Osteoblast (primary cell): Measurements from ENCODE around the gene GNS. TPM values are rescaled to one million over a fixed set of nuclear protein-coding genes. Genes with fewer than 3 reads are reported as not detected.
A peak's percentile ranks its signal among the peaks of the same experiment; 100 is the strongest.

Experiments used
- DNase-seq: peaks from one replicate; pipeline ENCODE4 v3.0.0; 2011; ENCODE audit warnings: low spot score, mixed read lengths; ENCODE audit not compliant: insufficient read length; ENCODE audit errors: missing footprints
- H2AFZ ChIP-seq: 2 replicates; pipeline ENCODE4 v1.6.0; 2011; ENCODE audit warnings: mild to moderate bottlenecking, low read length
- H3K27ac ChIP-seq: 2 replicates; pipeline ENCODE4 v1.5.1; 2011; ENCODE audit warnings: mild to moderate bottlenecking, low read depth, low read length, moderate library complexity
- H3K27me3 ChIP-seq: 2 replicates; pipeline ENCODE4 v1.6.0; 2012; ENCODE audit warnings: mild to moderate bottlenecking, control low read depth, inconsistent platforms, low read length, moderate library complexity; ENCODE audit not compliant: insufficient read depth
- H3K36me3 ChIP-seq: 2 replicates; pipeline ENCODE4 v1.5.1; 2011; ENCODE audit warnings: mild to moderate bottlenecking, low read length, control low read depth, moderate library complexity; ENCODE audit not compliant: insufficient read depth
- H3K4me1 ChIP-seq: 2 replicates; pipeline ENCODE4 v1.5.1; 2011; ENCODE audit warnings: mild to moderate bottlenecking, low read length, control low read depth, moderate library complexity; ENCODE audit not compliant: insufficient read depth
- H3K4me2 ChIP-seq: 2 replicates; pipeline ENCODE4 v1.6.0; 2011; ENCODE audit warnings: mild to moderate bottlenecking, low read length; ENCODE audit not compliant: insufficient read depth
- H3K4me3 ChIP-seq: fragments of 200-600 bp; sonication (generic); 3 replicates; pipeline ENCODE4 v1.5.1; 2012; ENCODE audit warnings: mild to moderate bottlenecking, low read length, inconsistent platforms; ENCODE audit not compliant: insufficient read depth
- H3K79me2 ChIP-seq: 2 replicates; pipeline ENCODE4 v1.6.0; 2012; ENCODE audit warnings: mild to moderate bottlenecking, low read length, control low read depth, inconsistent platforms; ENCODE audit not compliant: insufficient read depth
- H3K9me3 ChIP-seq: 2 replicates; pipeline ENCODE4 v1.5.1; 2011; ENCODE audit warnings: low read depth, low read length, control low read depth
- H4K20me1 ChIP-seq: 2 replicates; pipeline ENCODE4 v1.6.0; 2012; ENCODE audit warnings: mild to moderate bottlenecking, low read length, control low read depth; ENCODE audit not compliant: insufficient read depth
- CTCF ChIP-seq: IDR thresholded peaks from 2 replicates; pipeline ENCODE4 v1.5.1; 2011; ENCODE audit warnings: mild to moderate bottlenecking, low read depth, low read length, moderate library complexity; ENCODE audit errors: extremely low read depth
- total RNA-seq: library from RNA; depleted of rRNA; stranded (reverse); fragments of >200 nt; gene quantifications from 2 replicates; pipeline ENCODE4 v1.2.3, GENCODE V29; 2012

Gene GNS
- total RNA-seq, 1 donor: 277 TPM

- DNase-seq: no peak
- H3K27ac ChIP-seq: no peak overlapping the region
- TF ChIP-seq CTCF: no peak
- no peaks in the 10 kb centered on the region for H3K9me3 ChIP-seq
- no peaks in the 10 kb centered on the region for H4K20me1 ChIP-seq
- no peaks in the 10 kb centered on the region for H3K27me3 ChIP-seq
- no peak overlapping the region for H2AFZ ChIP-seq
- H3K36me3 ChIP-seq: no peaks in the 10 kb centered on the region
- peaks cover 19% of the 10 kb centered on the region for H3K4me1 ChIP-seq
- no peak overlapping the region for H3K4me3 ChIP-seq
- H3K4me2 ChIP-seq: no peak overlapping the region
- peaks cover 49% of the 10 kb centered on the region for H3K79me2 ChIP-seq
Measured at GRCh38 chr12:64681200-64682052, 77.8 kb downstream of the GNS start.

GRCh38 chr12:64680235-64680634, 79.0 kb downstream of the GNS start:
- no peak for TF ChIP-seq CTCF
- no peaks in the 10 kb centered on the region for H3K27me3 ChIP-seq
- H3K27ac ChIP-seq: peak overlapping the region; percentile 91
- H3K4me1 ChIP-seq: peaks cover 26% of the 10 kb centered on the region
- H3K4me2 ChIP-seq: peak overlapping the region; percentile 82
- DNase-seq: no peak
- H2AFZ ChIP-seq: peak overlapping the region; percentile 64
- peak overlapping the region; percentile 63 for H3K4me3 ChIP-seq
- peaks cover 49% of the 10 kb centered on the region for H3K79me2 ChIP-seq
- no peaks in the 10 kb centered on the region for H3K36me3 ChIP-seq
- H3K9me3 ChIP-seq: no peaks in the 10 kb centered on the region
- no peaks in the 10 kb centered on the region for H4K20me1 ChIP-seq

GRCh38 chr12:64679487-64680001, 79.7 kb downstream of the GNS start:
- Histone ChIP-seq H3K27ac (peak overlapping the region; percentile 91), H3K36me3 (no peaks in the 10 kb centered on the region), H3K27me3 (no peaks in the 10 kb centered on the region), H3K4me3 (peak overlapping the region; percentile 63), H3K9me3 (no peaks in the 10 kb centered on the region), H3K79me2 (peaks cover 51% of the 10 kb centered on the region), H4K20me1 (no peaks in the 10 kb centered on the region), H3K4me1 (peaks cover 26% of the 10 kb centered on the region), H2AFZ (peak overlapping the region; percentile 64), H3K4me2 (peak overlapping the region; percentile 82)
- peak; percentile 91 for DNase-seq
- no peak for TF ChIP-seq CTCF

- DNase-seq: no peak
- Histone ChIP-seq H3K27ac (peak overlapping the region; percentile 91), H3K4me2 (peak overlapping the region; percentile 82), H2AFZ (no peak overlapping the region), H3K27me3 (no peaks in the 10 kb centered on the region), H3K9me3 (no peaks in the 10 kb centered on the region), H3K36me3 (no peaks in the 10 kb centered on the region), H3K79me2 (peaks cover 54% of the 10 kb centered on the region), H3K4me3 (no peak overlapping the region), H4K20me1 (no peaks in the 10 kb centered on the region), H3K4me1 (peaks cover 26% of the 10 kb centered on the region)
- no peak for TF ChIP-seq CTCF
Measured at GRCh38 chr12:64678835-64679234, 80.4 kb downstream of the GNS start.
